Right forelimb (tissue), 1 donor: ENCODE data around the gene AHRR.
"Not testable (repeated sequence)": the region's sequence is repeated elsewhere in the genome, so short reads cannot be mapped to it uniquely, and the experiment has no call there.

Experiments
- DNase-seq: peaks from one replicate; pipeline ENCODE4 v3.0.0-alpha.2; 2018

The AHRR gene

GRCh38 chr5:398475-399295 lies 77.2 kb downstream of the AHRR start:
- DNase-seq = no peak

- peak; percentile 93 for DNase-seq
Observed at GRCh38 chr5:399296-400281, 78.1 kb downstream of the AHRR start.

GRCh38 chr5:400282-401145 lies 79.0 kb downstream of the AHRR start:
- DNase-seq = no peak

GRCh38 chr5:401146-402034 lies 79.9 kb downstream of the AHRR start:
- no peak for DNase-seq

GRCh38 chr5:402219-402614 lies 80.7 kb downstream of the AHRR start:
- DNase-seq = not testable (repeated sequence)

- DNase-seq = no peak
Observed at GRCh38 chr5:402615-403359, 81.3 kb downstream of the AHRR start.

GRCh38 chr5:403995-404394 lies 82.5 kb downstream of the AHRR start:
- DNase-seq = no peak

- DNase-seq = no peak
Observed at GRCh38 chr5:404666-405241, 83.2 kb downstream of the AHRR start.

GRCh38 chr5:405421-405820 lies 83.9 kb downstream of the AHRR start:
- no peak for DNase-seq

GRCh38 chr5:406041-406440 lies 84.5 kb downstream of the AHRR start:
- DNase-seq = no peak

- no peak for DNase-seq
Observed at GRCh38 chr5:407051-407450, 85.5 kb downstream of the AHRR start.

- DNase-seq = no peak
Observed at GRCh38 chr5:407801-408268, 86.3 kb downstream of the AHRR start.

GRCh38 chr5:410911-411517 lies 89.5 kb downstream of the AHRR start:
- DNase-seq = no peak

- DNase-seq = no peak
Observed at GRCh38 chr5:411728-412127, 90.2 kb downstream of the AHRR start.

GRCh38 chr5:414991-415927 lies 93.7 kb downstream of the AHRR start:
- DNase-seq = peak; percentile 84

GRCh38 chr5:415928-416635 lies 94.6 kb downstream of the AHRR start:
- no peak for DNase-seq

- DNase-seq = no peak
Observed at GRCh38 chr5:416636-416960, 95.1 kb downstream of the AHRR start.
